Upper lobe of left lung (tissue), 6 donors: ENCODE data around the gene ZNHIT2. TPM values are rescaled to one million over a fixed set of nuclear protein-coding genes. Genes with fewer than 3 reads are reported as not detected.

ENCODE experiments used
- ATAC-seq, 2 donors: fragments of 200-7000 bp; cut with Tn5 transposase; one replicate each; pipeline ENCODE4 v1.9.1; 2022; ENCODE audit warnings: mild to moderate bottlenecking in 2 of 2, moderate library complexity in 2 of 2; ENCODE audit not compliant: low FRiP score in 2 of 2
- DNase-seq, 2 donors: peaks; one replicate each; pipeline ENCODE4 v3.0.0-alpha.2; 2019 to 2020
- H3K27ac ChIP-seq, 4 donors: fragments of 200-600 bp; sonication (generic); one replicate each; pipeline ENCODE4 v1.5.1; 2016 to 2019
- H3K27me3 ChIP-seq, 4 donors: fragments of 200-600 bp; sonication (generic); one replicate each; pipeline ENCODE4 v1.5.1; 2017 to 2019
- H3K36me3 ChIP-seq, 4 donors: fragments of 200-600 bp; sonication (generic); one replicate each; pipeline ENCODE4 v1.5.1; 2016 to 2019
- H3K4me1 ChIP-seq, 4 donors: fragments of 200-600 bp; sonication (generic); one replicate each; pipeline ENCODE4 v1.5.1; 2018 to 2019
- H3K4me3 ChIP-seq, 4 donors: fragments of 200-600 bp; sonication (generic); one replicate each; pipeline ENCODE4 v1.5.1; 2017 to 2019; ENCODE audit warnings: mild to moderate bottlenecking in 2 of 4, moderate library complexity in 1 of 4
- H3K9me3 ChIP-seq, 4 donors: fragments of 200-600 bp; sonication (generic); one replicate each; pipeline ENCODE4 v1.5.1; 2018 to 2019
- CTCF ChIP-seq, 6 experiments: fragments of 450-650 bp in 4 of 6; fragments of 200-600 bp in 2 of 6; sonication (generic) in 2 of 6; IDR thresholded peaks; one replicate each; pipeline ENCODE4 v1.5.1; 2016 to 2019; ENCODE audit warnings: antibody characterized with exemption in 6 of 6
- EP300 ChIP-seq, 4 donors: sonication (generic); formaldehyde crosslinking; IDR thresholded peaks; one replicate each; pipeline ENCODE4 v1.5.1; 2017; ENCODE audit warnings: antibody characterized with exemption in 4 of 4, control low read depth in 2 of 4
- POLR2A ChIP-seq, 4 donors: fragments of 450-650 bp; IDR thresholded peaks; one replicate each; pipeline ENCODE4 v1.5.1; 2016 to 2017; ENCODE audit warnings: antibody characterized with exemption in 4 of 4, mild to moderate bottlenecking in 2 of 4
- POLR2AphosphoS5 ChIP-seq, 2 donors: sonication (generic); formaldehyde crosslinking; IDR thresholded peaks; one replicate each; pipeline ENCODE4 v1.5.1; 2017; ENCODE audit warnings: antibody characterized with exemption in 2 of 2
- WGBS, 2 donors: methylation state at CpG; one replicate each; pipeline ENCODE4 v1.1.5; 2017 to 2018; 5-methylcytosine and 5-hydroxymethylcytosine counted together
- total RNA-seq, 6 donors: library from RNA; depleted of rRNA in 4 of 6; stranded (reverse); fragments of >200 nt in 4 of 6; gene quantifications; one replicate each; pipeline versions ENCODE4 v1.1.0 to v1.2.1, GENCODE V29; 2016 to 2021
- donor health status: DM: no; HTN: no; CAD: no; lungs with moderate emphysema.
- donor health status: DM: no; HTN: yes; CAD: no; lungs with severe emphysema.

The ZNHIT2 gene
- total RNA-seq, 6 donors from 2014 or later: 12.6 to 28.5 (median 15.2) TPM

- Histone ChIP-seq H3K27me3 (no peaks in the 10 kb centered on the region), H3K4me1 (peaks cover 0 to 2% (median under 1%) of the 10 kb centered on the region in 4 donors), H3K36me3 (no peaks in the 10 kb centered on the region), H3K9me3 (no peaks in the 10 kb centered on the region), H3K4me3 (no peak overlapping the region), H3K27ac (no peak overlapping the region)
- peak in 1 of 2 donors; percentile 52 for DNase-seq
- WGBS, 2 donors: 63 to 83% methylated on average over 1 to 3 of the region's 3 CpGs
- ATAC-seq: peak; percentile 63 to 79
- TF ChIP-seq POLR2AphosphoS5 (IDR thresholded peaks at IDR 0.05): no peak
- peak; percentile 59 to 80 (median 64) for TF ChIP-seq CTCF (IDR thresholded peaks at IDR 0.05)
Measured at GRCh38 chr11:65078151-65078550, 39.4 kb downstream of the ZNHIT2 start.

- H3K36me3 ChIP-seq: no peaks in the 10 kb centered on the region
- no peaks in the 10 kb centered on the region for H3K27me3 ChIP-seq
- no peak overlapping the region for H3K4me3 ChIP-seq
- H3K27ac ChIP-seq: no peak overlapping the region
- DNase-seq: no peak
- H3K4me1 ChIP-seq: no peaks in the 10 kb centered on the region
- H3K9me3 ChIP-seq: no peaks in the 10 kb centered on the region
- WGBS, 2 donors: 71 to 80% methylated on average over 4 of the region's 4 CpGs
- TF ChIP-seq EP300 (IDR thresholded peaks at IDR 0.05): no peak
- no peak for TF ChIP-seq CTCF (IDR thresholded peaks at IDR 0.05)
- no peak for TF ChIP-seq POLR2AphosphoS5 (IDR thresholded peaks at IDR 0.05)
- no peak for TF ChIP-seq POLR2A (IDR thresholded peaks at IDR 0.05)
- no peak for ATAC-seq
Measured at GRCh38 chr11:65077451-65077850, 40.0 kb downstream of the ZNHIT2 start.

GRCh38 chr11:65072631-65072966, 44.9 kb downstream of the ZNHIT2 start:
- Histone ChIP-seq H3K27me3 (no peaks in the 10 kb centered on the region), H3K4me3 (no peak overlapping the region), H3K9me3 (no peaks in the 10 kb centered on the region), H3K27ac (no peak overlapping the region), H3K36me3 (no peaks in the 10 kb centered on the region), H3K4me1 (no peaks in the 10 kb centered on the region)
- DNase-seq: no peak
- 78 to 86% methylated on average over 1 of the region's 1 CpG for WGBS, 2 donors
- ATAC-seq: no peak
- TF ChIP-seq POLR2AphosphoS5 (IDR thresholded peaks at IDR 0.05) (no peak), CTCF (IDR thresholded peaks at IDR 0.05) (no peak), POLR2A (IDR thresholded peaks at IDR 0.05) (no peak), EP300 (IDR thresholded peaks at IDR 0.05) (no peak)

GRCh38 chr11:65071907-65072630, 45.4 kb downstream of the ZNHIT2 start:
- no peak overlapping the region for H3K4me3 ChIP-seq
- no peaks in the 10 kb centered on the region for H3K36me3 ChIP-seq
- 67 to 83% methylated on average over 3 to 4 of the region's 4 CpGs for WGBS, 2 donors
- no peak for DNase-seq
- ATAC-seq: no peak
- no peak for TF ChIP-seq POLR2A (IDR thresholded peaks at IDR 0.05)
- no peak for TF ChIP-seq EP300 (IDR thresholded peaks at IDR 0.05)
- TF ChIP-seq CTCF (IDR thresholded peaks at IDR 0.05): no peak
- TF ChIP-seq POLR2AphosphoS5 (IDR thresholded peaks at IDR 0.05): no peak
- no peaks in the 10 kb centered on the region for H3K27me3 ChIP-seq
- H3K27ac ChIP-seq: no peak overlapping the region
- H3K4me1 ChIP-seq: no peaks in the 10 kb centered on the region
- H3K9me3 ChIP-seq: no peaks in the 10 kb centered on the region

GRCh38 chr11:65069217-65069616, 48.3 kb downstream of the ZNHIT2 start:
- no peak overlapping the region for H3K4me3 ChIP-seq
- no peak for DNase-seq
- no peak for TF ChIP-seq POLR2AphosphoS5 (IDR thresholded peaks at IDR 0.05)
- TF ChIP-seq EP300 (IDR thresholded peaks at IDR 0.05): no peak
- no peak for TF ChIP-seq CTCF (IDR thresholded peaks at IDR 0.05)
- no peak for TF ChIP-seq POLR2A (IDR thresholded peaks at IDR 0.05)
- H3K27me3 ChIP-seq: no peaks in the 10 kb centered on the region
- H3K27ac ChIP-seq: no peak overlapping the region
- H3K9me3 ChIP-seq: no peaks in the 10 kb centered on the region
- no peak for ATAC-seq
- WGBS, 2 donors: 37 to 39% methylated on average over 9 of the region's 9 CpGs
- H3K36me3 ChIP-seq: no peaks in the 10 kb centered on the region
- no peaks in the 10 kb centered on the region for H3K4me1 ChIP-seq
